Adrenal gland (tissue), 12 donors: ENCODE data around the gene SON. TPM values are rescaled to one million over a fixed set of nuclear protein-coding genes. Genes with fewer than 3 reads are reported as not detected.

ENCODE experiments used
- polyA plus RNA-seq, 3 donors: library from polyadenylated mRNA; stranded (reverse); fragments of 200-250 nt in 2 of 3; fragments of 350-450 nt in 1 of 3; fragmentation: Illumina TruSeq in 1 of 3; extraction: RNeasy Lipid Tissue Mini Kit (QIAGEN cat#74804) in 1 of 3; gene quantifications; one replicate each; pipeline ENCODE4 v1.2.3, GENCODE V29; 2013 to 2014
- total RNA-seq, 9 donors: library from RNA; depleted of rRNA in 4 of 9; stranded (reverse); fragments of >200 nt in 4 of 9; fragments of 120-200 nt in 1 of 9; fragmentation: NEBNext Ultra II Directional in 1 of 9; extraction: Animal tissue kit (Norgen Biotek cat#: 25700) in 1 of 9; gene quantifications; one replicate each; pipeline versions ENCODE4 v1.1.0 to v1.2.4, GENCODE V29; 2013 to 2023
- donor health status: healthy with polysubstance abuse.
- donor health status: Bipolar disorder and iron deficiency.
- donor health status: DM: yes; HTN: yes; CAD: no.
- donor health status: DM: no; HTN: no; CAD: no.
- donor health status: DM: no; HTN: no; CAD: no.
- donor health status: DM: yes; HTN: yes; CAD: no.

Gene SON
- total and polyA plus RNA-seq, 12 donors: 128 to 386 (median 229) TPM

Other genes with a start within 250 kb of the SON start
- gene IFNAR1, start 218.1 kb upstream of the SON start, total RNA-seq: 10 to 100 TPM; 18.1 to 71.2 (median 38.0) TPM
- gene IFNAR1, start 218.1 kb upstream of the SON start, polyA plus RNA-seq: 10 to 100 TPM in 1 of 3 donors, 1 to 10 TPM in 2; 7.3 to 36.4 (median 8.8) TPM
- gene IFNGR2, start 139.6 kb upstream of the SON start, total RNA-seq: 10 to 100 TPM; 44.5 to 75.8 (median 60.8) TPM
- 10 to 100 TPM; 50.3 to 87.4 (median 57.4) TPM for gene IFNGR2, start 139.6 kb upstream of the SON start, polyA plus RNA-seq
- 10 to 100 TPM; 27.7 to 85.5 (median 41.4) TPM for gene TMEM50B, start 63.1 kb upstream of the SON start, total RNA-seq
- 100 to 1,000 TPM in 1 of 3 donors, 10 to 100 TPM in 2; 45.3 to 122 (median 53.3) TPM for gene TMEM50B, start 63.1 kb upstream of the SON start, polyA plus RNA-seq
- 1 to 10 TPM; 2.4 to 9.1 (median 4.1) TPM for gene DNAJC28, start 51.3 kb upstream of the SON start, total RNA-seq
- gene DNAJC28, start 51.3 kb upstream of the SON start, polyA plus RNA-seq: 1 to 10 TPM; 2.4 to 6.8 (median 3.3) TPM
- 10 to 100 TPM; 41.6 to 71.4 (median 61.9) TPM for gene GART, start 921 bp upstream of the SON start, total RNA-seq
- gene GART, start 921 bp upstream of the SON start, polyA plus RNA-seq: 10 to 100 TPM; 15.1 to 80.8 (median 17.5) TPM
- gene DONSON, start 45.6 kb downstream of the SON start, total RNA-seq: 10 to 100 TPM in 1 of 9 donors, 1 to 10 TPM in 8; 3.3 to 12.3 (median 5.0) TPM
- gene DONSON, start 45.6 kb downstream of the SON start, polyA plus RNA-seq: 10 to 100 TPM in 2 of 3 donors, 1 to 10 TPM in 1; 8.2 to 34.3 (median 12.1) TPM
- 10 to 100 TPM; 14.0 to 37.4 (median 26.4) TPM for gene CRYZL1, start 98.7 kb downstream of the SON start, total RNA-seq
- 10 to 100 TPM; 35.8 to 69.5 (median 39.0) TPM for gene CRYZL1, start 98.7 kb downstream of the SON start, polyA plus RNA-seq
- gene ITSN1, start 99.5 kb downstream of the SON start, total RNA-seq: 10 to 100 TPM; 31.6 to 60.5 (median 38.1) TPM
- gene ITSN1, start 99.5 kb downstream of the SON start, polyA plus RNA-seq: 10 to 100 TPM; 20.0 to 39.7 (median 34.7) TPM